K562 (cell line): ENCODE measurements around the gene VWA5B1. TPM values are rescaled to one million over a fixed set of nuclear protein-coding genes. Genes with fewer than 3 reads are reported as not detected.

Experiments
- ATAC-seq: fragments of 200-7000 bp; cut with Tn5 transposase; 3 replicates; pipeline ENCODE4 v1.9.1; 2020; ENCODE audit warnings: moderate library complexity
- BruUV-seq: library from RNA; stranded (reverse); fragments of 400-500 nt; replicated peaks from 2 replicates; lab custom pipeline; 2021; lab: Mats Ljungman, UMichigan
- CTCF ChIA-PET: fragments of 300-600 bp; formaldehyde crosslinking; extraction: SDS; loops from one replicate; lab custom pipeline; 2021; ENCODE audit warnings: low intra/inter-chr PET ratio; lab: Yijun Ruan, JAX
- POLR2A ChIA-PET: fragments of 300-600, 350-650 bp; sonication (Branson Sonifier 250); formaldehyde crosslinking; extraction: SDS; loops from one replicate; lab custom pipeline; 2021; ENCODE audit warnings: antibody characterized with exemption, inconsistent platforms; lab: Yijun Ruan, JAX
- DNase-seq, 4 experiments: peaks; one replicate each; pipeline versions ENCODE4 v3.0.0 to v3.0.0-alpha.2; 2011 to 2018; ENCODE audit warnings: low spot score in 3 of 4, mixed read lengths in 3 of 4; ENCODE audit errors: extremely low read depth in 1 of 4
- FAIRE-seq: peaks from 2 replicates; lab custom pipeline; 2011; peaks lifted over from hg19 to GRCh38; lab: Jason Lieb, UNC
- H2AFZ ChIP-seq: 2 replicates; pipeline ENCODE4 v1.6.0; 2011; ENCODE audit warnings: low read depth, low read length, control low read depth, inconsistent platforms
- H3K27ac ChIP-seq: fragments of 200-600 bp; 3 replicates; pipeline ENCODE4 v1.8.0; 2011; ENCODE audit warnings: low read depth, mild to moderate bottlenecking, control low read depth, inconsistent platforms, low read length, moderate library complexity, mixed read lengths; ENCODE audit errors: extremely low read depth
- H3K27me3 ChIP-seq, 2 experiments: fragments of 300-600 bp in 1 of 2; 2 replicates in 1 of 2; 3 replicates in 1 of 2; pipeline versions ENCODE4 v1.6.0 to v1.8.0; 2011; ENCODE audit warnings: inconsistent platforms in 2 of 2, low read length in 2 of 2, mild to moderate bottlenecking in 1 of 2, mixed read lengths in 1 of 2, moderate library complexity in 1 of 2; ENCODE audit not compliant: control insufficient read depth in 2 of 2, insufficient read depth in 2 of 2
- H3K36me3 ChIP-seq: fragments of 300-600 bp; 3 replicates; pipeline ENCODE4 v1.8.0; 2011; ENCODE audit warnings: mild to moderate bottlenecking, low read length, inconsistent platforms; ENCODE audit not compliant: control insufficient read depth, insufficient read depth
- H3K4me1 ChIP-seq, 2 experiments: fragments of 200-600 bp in 1 of 2; replicated peaks in 1 of 2; 2 replicates in 1 of 2; 3 replicates in 1 of 2; pipeline versions ENCODE4 v1.5.1 to v1.8.0; 2011; ENCODE audit warnings: inconsistent platforms in 2 of 2, low read length in 2 of 2, mild to moderate bottlenecking in 1 of 2, mixed read lengths in 1 of 2, moderate library complexity in 1 of 2; ENCODE audit not compliant: control insufficient read depth in 2 of 2, insufficient read depth in 2 of 2
- H3K4me2 ChIP-seq: 2 replicates; pipeline ENCODE4 v1.6.1; 2011; ENCODE audit warnings: low read length, control low read depth, inconsistent platforms, mixed read lengths; ENCODE audit not compliant: insufficient read depth
- H3K4me3 ChIP-seq: fragments of 200-600 bp; sonication (generic), shearing (Covaris generic); 2 replicates; pipeline ENCODE4 v1.5.1; 2016; ENCODE audit warnings: control low read depth, inconsistent platforms
- H3K79me2 ChIP-seq: fragments of 200-600 bp; 3 replicates; pipeline ENCODE4 v1.8.0; 2011; ENCODE audit warnings: low read length, inconsistent platforms; ENCODE audit not compliant: control insufficient read depth, insufficient read depth
- H3K9ac ChIP-seq, 2 experiments: 2 replicates each; pipeline versions ENCODE4 v1.6.0 to v1.6.1; 2011; ENCODE audit warnings: low read depth in 2 of 2, low read length in 2 of 2, control low read depth in 1 of 2, inconsistent platforms in 1 of 2, mild to moderate bottlenecking in 1 of 2, mixed read lengths in 1 of 2; ENCODE audit not compliant: insufficient read depth in 1 of 2
- H3K9me1 ChIP-seq: one replicate; pipeline ENCODE4 v1.6.0; 2011; ENCODE audit warnings: inconsistent platforms, mild to moderate bottlenecking, low read length, moderate library complexity; ENCODE audit not compliant: control insufficient read depth, insufficient read depth
- H3K9me3 ChIP-seq: replicated peaks from 2 replicates; pipeline ENCODE4 v1.5.1; 2011; ENCODE audit warnings: low read depth, low read length, inconsistent platforms; ENCODE audit not compliant: control insufficient read depth, insufficient read depth
- H4K20me1 ChIP-seq: replicated peaks from 2 replicates; pipeline ENCODE4 v1.6.1; 2011; ENCODE audit warnings: low read length, inconsistent platforms, mixed read lengths; ENCODE audit not compliant: control insufficient read depth, insufficient read depth
- CXXC5 ChIP-seq: fragments of 250-450 bp; sonication (Bioruptor Pico); IDR thresholded peaks from 2 replicates; pipeline ENCODE4 v1.8.0; 2022; ENCODE audit warnings: inconsistent platforms, mild to moderate bottlenecking, moderate library complexity
- REST ChIP-seq, 2 experiments: fragments of 450-650 bp; formaldehyde crosslinking in 1 of 2; IDR thresholded peaks; 2 replicates each; pipeline versions ENCODE4 v1.4.0 to v1.6.1; 2014 to 2020; ENCODE audit warnings: mild to moderate bottlenecking in 2 of 2, borderline replicate concordance in 1 of 2, low read depth in 1 of 2
- SPI1 ChIP-seq: IDR thresholded peaks from 2 replicates; pipeline ENCODE4 v1.6.1; 2011; ENCODE audit warnings: low read depth, low read length, control low read depth, borderline replicate concordance
- XRCC5 ChIP-seq: fragments of 200-400 bp; formaldehyde crosslinking; IDR thresholded peaks from 2 replicates; pipeline ENCODE4 v1.6.1; 2017; ENCODE audit warnings: low read depth, mild to moderate bottlenecking, low read length
- ZNF318 ChIP-seq, 2 experiments: fragments of 450-650 bp; IDR thresholded peaks; 2 replicates each; pipeline ENCODE4 v1.6.1; 2016; ENCODE audit warnings: mild to moderate bottlenecking in 2 of 2, borderline replicate concordance in 1 of 2, low read depth in 1 of 2, moderate library complexity in 1 of 2
- WGBS: fragments of 100-300 bp; shearing (Covaris generic); methylation state at CpG from one replicate; pipeline ENCODE4 v1.1.6; 2016; ENCODE audit warnings: low coverage, mixed read lengths; ENCODE audit not compliant: insufficient coverage; ENCODE audit errors: missing lambda C conversion rate; 5-methylcytosine and 5-hydroxymethylcytosine counted together
- in situ Hi-C: fragments of 300-500 bp; cut with MboI; formaldehyde crosslinking; loops from 4 replicates; pipeline ENCODE4 v1.15.0; 2018; ENCODE audit warnings: inconsistent platforms, mixed read lengths
- intact Hi-C: fragments of 100-400 bp; cut with micrococcal nuclease; formaldehyde crosslinking; loops from 2 replicates; pipeline ENCODE4 v1.14.2; 2022
- polyA plus RNA-seq, 8 experiments: library from polyadenylated mRNA; depleted of rRNA in 4 of 8; stranded (reverse) in 5 of 8; unstranded in 3 of 8; fragments of >200 nt; fragmentation: Nextera tagmentation in 2 of 8; fragmentation: Illumina TruSeq in 1 of 8; extraction: Ambion mirVana in 2 of 8; extraction: Trizol in 1 of 8; gene quantifications; 2 replicates each; pipeline versions ENCODE4 v1.2.1 to v1.2.3, GENCODE V29; 2011 to 2014; ENCODE audit warnings: inconsistent platforms in 1 of 8, missing spikeins in 1 of 8
- total RNA-seq, 7 experiments: library from RNA; depleted of rRNA in 6 of 7; stranded (reverse); fragments of >200 nt in 6 of 7; fragmentation: Illumina TruSeq in 2 of 7; extraction: Trizol in 2 of 7; gene quantifications; 2 replicates each; pipeline versions ENCODE4 v1.2.1 to v1.2.3, GENCODE V29; 2011 to 2021; ENCODE audit warnings: low replicate concordance in 1 of 7

Gene VWA5B1
- total and polyA plus RNA-seq, 9 of the 15 experiments (the other 6 are each of a cell fraction or from before 2014, with no cell fraction given) = not detected

- in situ Hi-C loops (loop anchor here (5.0 kb wide), 1 partner anchor 119 kb away; no protein-coding TSS in a partner anchor), intact Hi-C loops (no loop called here)
- H3K4me1 ChIP-seq = no peaks in the 10 kb centered on the region
- H3K4me2 ChIP-seq = no peak overlapping the region
- no peak for FAIRE-seq
- BruUV-seq = no TSS peak
- H3K27ac ChIP-seq = no peak overlapping the region
- H4K20me1 ChIP-seq = peaks cover 6% of the 10 kb centered on the region
- ChIA-PET POLR2A (no interaction called here), CTCF (no interaction called here)
- no peak for ATAC-seq
- no peaks in the 10 kb centered on the region for H3K9me1 ChIP-seq
- H3K9ac ChIP-seq = no peak overlapping the region
- H3K79me2 ChIP-seq = no peaks in the 10 kb centered on the region
- DNase-seq = no peak
- no peaks in the 10 kb centered on the region for H3K36me3 ChIP-seq
- H3K4me3 ChIP-seq = no peak overlapping the region
- H2AFZ ChIP-seq = no peak overlapping the region
- H3K27me3 ChIP-seq = peaks cover 6 to 26% of the 10 kb centered on the region in 2 experiments; a peak in 4 of 5 replicates
- TF ChIP-seq CXXC5 (CRISPR knock-in tag) = no peak
- no peak for TF ChIP-seq REST (IDR thresholded peaks at IDR 0.05; ENCODE audit: borderline replicate concordance)
- no peak for TF ChIP-seq REST (CRISPR knock-in tag; IDR thresholded peaks at IDR 0.05; ENCODE audit: low read depth)
- TF ChIP-seq SPI1 = 0 out of 2 replicates have a peak, but pooled peaks have one; percentile 8
- TF ChIP-seq ZNF318 (IDR thresholded peaks at IDR 0.05; ENCODE audit: borderline replicate concordance in 1 of 2, low read depth in 1 of 2) = no peak
- TF ChIP-seq XRCC5 = no peak
- 3% methylated on average over 8 of the region's 8 CpGs for WGBS
- no peaks in the 10 kb centered on the region for H3K9me3 ChIP-seq
Observed at GRCh38 chr1:20373286-20373685, 82.6 kb downstream of the VWA5B1 start.
